Neural cell (in vitro differentiated cells): ENCODE data around the gene UMOD. TPM values are rescaled to one million over a fixed set of nuclear protein-coding genes. Genes with fewer than 3 reads are reported as not detected.

Source experiments
- H2AFZ ChIP-seq: fragments of 200-600, 300-800 bp; sonication (generic), shearing (Covaris generic); 2 replicates; pipeline ENCODE4 v1.6.0; 2014; ENCODE audit warnings: low read depth, mild to moderate bottlenecking, antibody characterized with exemption, low read length, moderate library complexity
- H3F3A ChIP-seq: fragments of 200-600 bp; shearing (Covaris generic); 2 replicates; pipeline ENCODE4 v1.6.1; 2016; ENCODE audit warnings: mild to moderate bottlenecking, moderate library complexity, mixed read lengths, antibody characterized with exemption, low read length; ENCODE audit not compliant: insufficient read depth, poor library complexity, severe bottlenecking
- H3K27ac ChIP-seq: fragments of 200-600, 300-800 bp; sonication (generic), shearing (Covaris generic); 2 replicates; pipeline ENCODE4 v1.5.1; 2014; ENCODE audit warnings: mild to moderate bottlenecking, low read length, moderate library complexity
- H3K27me3 ChIP-seq: fragments of 300-800, 200-600 bp; sonication (generic), shearing (Covaris generic); 2 replicates; pipeline ENCODE4 v1.6.0; 2014; ENCODE audit warnings: mild to moderate bottlenecking, low read depth, low read length, moderate library complexity; ENCODE audit not compliant: insufficient read depth
- H3K36me3 ChIP-seq: fragments of 300-800, 200-600 bp; sonication (generic), shearing (Covaris generic); 2 replicates; pipeline ENCODE4 v1.5.1; 2014; ENCODE audit warnings: mild to moderate bottlenecking, antibody characterized with exemption, low read length, moderate library complexity; ENCODE audit not compliant: insufficient read depth
- H3K4me2 ChIP-seq: fragments of 300-800, 200-600 bp; sonication (generic), shearing (Covaris generic); 2 replicates; pipeline ENCODE4 v1.6.0; 2014; ENCODE audit warnings: mild to moderate bottlenecking, low read length
- H3K4me3 ChIP-seq: fragments of 300-800, 200-600 bp; sonication (generic), shearing (Covaris generic); 2 replicates; pipeline ENCODE4 v1.5.1; 2014; ENCODE audit warnings: mild to moderate bottlenecking, low read length, moderate library complexity
- H3K79me2 ChIP-seq: fragments of 200-600 bp; shearing (Covaris generic); replicated peaks from 2 replicates; pipeline ENCODE4 v1.6.0; 2014; ENCODE audit warnings: mild to moderate bottlenecking, low read length, moderate library complexity; ENCODE audit not compliant: insufficient read depth
- H3K9ac ChIP-seq: fragments of 300-800, 200-600 bp; sonication (generic), shearing (Covaris generic); 2 replicates; pipeline ENCODE4 v1.6.1; 2016; ENCODE audit warnings: mild to moderate bottlenecking, low read length, mixed read lengths
- H3K9me2 ChIP-seq: fragments of 200-600 bp; shearing (Covaris generic); 2 replicates; pipeline ENCODE4 v1.6.1; 2016; ENCODE audit warnings: mild to moderate bottlenecking, low read length, mixed read lengths; ENCODE audit not compliant: insufficient read depth
- H3K9me3 ChIP-seq: fragments of 200-600, 300-800 bp; sonication (generic), shearing (Covaris generic); 2 replicates; pipeline ENCODE4 v1.6.1; 2016; ENCODE audit warnings: mild to moderate bottlenecking, mixed run types, low read length, moderate library complexity, mixed read lengths
- H4K20me1 ChIP-seq: fragments of 200-600 bp; shearing (Covaris generic); 2 replicates; pipeline ENCODE4 v1.6.1; 2016; ENCODE audit warnings: mild to moderate bottlenecking, mixed run types; ENCODE audit not compliant: insufficient read depth
- EP300 ChIP-seq: fragments of 450-650 bp; conservative IDR thresholded peaks from 2 replicates; pipeline ENCODE4 v1.6.1; 2014; ENCODE audit warnings: antibody characterized with exemption, mild to moderate bottlenecking, moderate library complexity; ENCODE audit not compliant: poor library complexity, severe bottlenecking
- EZH2 ChIP-seq: fragments of 200-600, 300-800 bp; shearing (Covaris generic), sonication (generic); IDR thresholded peaks from 2 replicates; pipeline ENCODE4 v1.6.1; 2014; ENCODE audit warnings: antibody characterized with exemption, low read length, borderline replicate concordance, mild to moderate bottlenecking; ENCODE audit not compliant: insufficient read depth, poor library complexity, severe bottlenecking
- MXI1 ChIP-seq: fragments of 450-650 bp; conservative IDR thresholded peaks from 2 replicates; pipeline ENCODE4 v1.6.1; 2014; ENCODE audit warnings: antibody characterized with exemption, mild to moderate bottlenecking; ENCODE audit not compliant: poor library complexity, severe bottlenecking
- POLR2AphosphoS5 ChIP-seq: IDR thresholded peaks from 2 replicates; pipeline ENCODE4 v1.6.1; 2012
- RAD21 ChIP-seq: fragments of 450-650 bp; conservative IDR thresholded peaks from 2 replicates; pipeline ENCODE4 v1.6.1; 2014; ENCODE audit warnings: antibody characterized with exemption, mild to moderate bottlenecking, moderate library complexity
- SMC3 ChIP-seq: fragments of 450-650 bp; conservative IDR thresholded peaks from 2 replicates; pipeline ENCODE4 v1.6.1; 2014; ENCODE audit warnings: antibody characterized with exemption, mild to moderate bottlenecking, moderate library complexity; ENCODE audit not compliant: poor library complexity
- TAF1 ChIP-seq: IDR thresholded peaks from 2 replicates; pipeline ENCODE4 v1.6.1; 2012; ENCODE audit warnings: low read depth
- polyA plus RNA-seq: library from polyadenylated mRNA; depleted of rRNA; stranded (reverse); fragments of >200 nt; gene quantifications from 2 replicates; pipeline ENCODE4 v1.2.3, GENCODE V29; 2014
- TF ChIP-seq, protein P1 (sequence below): fragments of 450-650 bp; IDR thresholded peaks from 2 replicates; pipeline ENCODE4 v1.5.1; 2014; ENCODE audit warnings: antibody characterized with exemption, mild to moderate bottlenecking, moderate library complexity; ENCODE audit not compliant: poor library complexity, severe bottlenecking
- TF ChIP-seq, protein P2 (sequence below): IDR thresholded peaks from 2 replicates; pipeline ENCODE4 v1.6.1; 2012; ENCODE audit warnings: borderline replicate concordance

The UMOD gene
- polyA plus RNA-seq, 1 donor from 2014 or later = not detected

DNA sequence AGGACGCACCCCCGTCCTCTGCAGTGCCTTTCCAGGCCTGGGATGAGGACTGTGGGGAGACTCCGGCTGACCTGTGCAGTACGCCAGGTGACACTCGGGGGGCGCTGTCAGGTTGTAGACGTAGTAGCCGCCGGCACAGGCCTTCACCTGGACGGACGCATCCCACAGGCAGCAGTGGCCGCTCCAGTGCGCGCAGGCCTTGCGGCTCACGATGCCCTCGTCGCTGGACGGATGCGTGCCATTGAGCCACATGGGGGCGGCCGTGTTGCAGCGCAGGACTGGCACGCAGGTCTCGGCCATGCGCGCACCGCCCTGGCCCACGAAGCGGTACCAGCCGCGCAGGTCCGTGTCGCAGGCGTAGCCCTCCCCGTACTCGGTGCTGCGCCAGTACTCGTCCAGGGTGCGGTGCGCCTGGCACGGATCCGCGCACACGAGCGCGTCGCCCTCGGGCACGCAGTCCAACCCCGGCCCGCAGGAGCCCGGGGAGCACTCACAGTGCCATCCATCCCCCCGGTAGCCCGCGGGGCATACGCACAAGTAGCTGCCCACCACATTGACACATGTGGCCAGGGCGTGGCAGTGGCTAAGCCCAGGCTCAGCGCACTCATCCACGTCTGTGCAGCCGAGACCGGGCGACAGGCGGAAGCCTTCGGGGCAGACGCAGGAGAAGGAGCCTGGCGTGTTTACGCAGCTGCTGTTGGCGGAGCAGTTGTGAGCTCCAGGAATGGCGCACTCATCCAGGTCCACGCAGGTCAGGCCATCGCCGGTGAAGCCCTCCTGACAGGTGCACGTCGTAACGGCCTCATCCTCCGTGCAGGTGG lies 3.9 kb downstream of the UMOD start:
- no peaks in the 10 kb centered on the region for H3K36me3 ChIP-seq
- no peaks in the 10 kb centered on the region for H3K9me3 ChIP-seq
- TF ChIP-seq RAD21 = no peak
- TF ChIP-seq SMC3 = no peak
- TF ChIP-seq EP300 = no peak
- TF ChIP-seq, protein P1, sequence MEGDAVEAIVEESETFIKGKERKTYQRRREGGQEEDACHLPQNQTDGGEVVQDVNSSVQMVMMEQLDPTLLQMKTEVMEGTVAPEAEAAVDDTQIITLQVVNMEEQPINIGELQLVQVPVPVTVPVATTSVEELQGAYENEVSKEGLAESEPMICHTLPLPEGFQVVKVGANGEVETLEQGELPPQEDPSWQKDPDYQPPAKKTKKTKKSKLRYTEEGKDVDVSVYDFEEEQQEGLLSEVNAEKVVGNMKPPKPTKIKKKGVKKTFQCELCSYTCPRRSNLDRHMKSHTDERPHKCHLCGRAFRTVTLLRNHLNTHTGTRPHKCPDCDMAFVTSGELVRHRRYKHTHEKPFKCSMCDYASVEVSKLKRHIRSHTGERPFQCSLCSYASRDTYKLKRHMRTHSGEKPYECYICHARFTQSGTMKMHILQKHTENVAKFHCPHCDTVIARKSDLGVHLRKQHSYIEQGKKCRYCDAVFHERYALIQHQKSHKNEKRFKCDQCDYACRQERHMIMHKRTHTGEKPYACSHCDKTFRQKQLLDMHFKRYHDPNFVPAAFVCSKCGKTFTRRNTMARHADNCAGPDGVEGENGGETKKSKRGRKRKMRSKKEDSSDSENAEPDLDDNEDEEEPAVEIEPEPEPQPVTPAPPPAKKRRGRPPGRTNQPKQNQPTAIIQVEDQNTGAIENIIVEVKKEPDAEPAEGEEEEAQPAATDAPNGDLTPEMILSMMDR = no peak
- no peak for TF ChIP-seq TAF1
- TF ChIP-seq MXI1 = no peak
- TF ChIP-seq, protein P2, sequence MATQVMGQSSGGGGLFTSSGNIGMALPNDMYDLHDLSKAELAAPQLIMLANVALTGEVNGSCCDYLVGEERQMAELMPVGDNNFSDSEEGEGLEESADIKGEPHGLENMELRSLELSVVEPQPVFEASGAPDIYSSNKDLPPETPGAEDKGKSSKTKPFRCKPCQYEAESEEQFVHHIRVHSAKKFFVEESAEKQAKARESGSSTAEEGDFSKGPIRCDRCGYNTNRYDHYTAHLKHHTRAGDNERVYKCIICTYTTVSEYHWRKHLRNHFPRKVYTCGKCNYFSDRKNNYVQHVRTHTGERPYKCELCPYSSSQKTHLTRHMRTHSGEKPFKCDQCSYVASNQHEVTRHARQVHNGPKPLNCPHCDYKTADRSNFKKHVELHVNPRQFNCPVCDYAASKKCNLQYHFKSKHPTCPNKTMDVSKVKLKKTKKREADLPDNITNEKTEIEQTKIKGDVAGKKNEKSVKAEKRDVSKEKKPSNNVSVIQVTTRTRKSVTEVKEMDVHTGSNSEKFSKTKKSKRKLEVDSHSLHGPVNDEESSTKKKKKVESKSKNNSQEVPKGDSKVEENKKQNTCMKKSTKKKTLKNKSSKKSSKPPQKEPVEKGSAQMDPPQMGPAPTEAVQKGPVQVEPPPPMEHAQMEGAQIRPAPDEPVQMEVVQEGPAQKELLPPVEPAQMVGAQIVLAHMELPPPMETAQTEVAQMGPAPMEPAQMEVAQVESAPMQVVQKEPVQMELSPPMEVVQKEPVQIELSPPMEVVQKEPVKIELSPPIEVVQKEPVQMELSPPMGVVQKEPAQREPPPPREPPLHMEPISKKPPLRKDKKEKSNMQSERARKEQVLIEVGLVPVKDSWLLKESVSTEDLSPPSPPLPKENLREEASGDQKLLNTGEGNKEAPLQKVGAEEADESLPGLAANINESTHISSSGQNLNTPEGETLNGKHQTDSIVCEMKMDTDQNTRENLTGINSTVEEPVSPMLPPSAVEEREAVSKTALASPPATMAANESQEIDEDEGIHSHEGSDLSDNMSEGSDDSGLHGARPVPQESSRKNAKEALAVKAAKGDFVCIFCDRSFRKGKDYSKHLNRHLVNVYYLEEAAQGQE = no peak
- TF ChIP-seq POLR2AphosphoS5 = no peak
- TF ChIP-seq EZH2 = no peak
- no peak overlapping the region for H3K27ac ChIP-seq
- H4K20me1 ChIP-seq = no peaks in the 10 kb centered on the region
- no peaks in the 10 kb centered on the region for H3K27me3 ChIP-seq
- H3K79me2 ChIP-seq = no peaks in the 10 kb centered on the region
- H3F3A ChIP-seq = no peaks in the 10 kb centered on the region
- H2AFZ ChIP-seq = no peak overlapping the region
- H3K4me3 ChIP-seq = no peak overlapping the region
- no peak overlapping the region for H3K4me2 ChIP-seq
- no peak overlapping the region for H3K9ac ChIP-seq
- no peaks in the 10 kb centered on the region for H3K9me2 ChIP-seq

DNA sequence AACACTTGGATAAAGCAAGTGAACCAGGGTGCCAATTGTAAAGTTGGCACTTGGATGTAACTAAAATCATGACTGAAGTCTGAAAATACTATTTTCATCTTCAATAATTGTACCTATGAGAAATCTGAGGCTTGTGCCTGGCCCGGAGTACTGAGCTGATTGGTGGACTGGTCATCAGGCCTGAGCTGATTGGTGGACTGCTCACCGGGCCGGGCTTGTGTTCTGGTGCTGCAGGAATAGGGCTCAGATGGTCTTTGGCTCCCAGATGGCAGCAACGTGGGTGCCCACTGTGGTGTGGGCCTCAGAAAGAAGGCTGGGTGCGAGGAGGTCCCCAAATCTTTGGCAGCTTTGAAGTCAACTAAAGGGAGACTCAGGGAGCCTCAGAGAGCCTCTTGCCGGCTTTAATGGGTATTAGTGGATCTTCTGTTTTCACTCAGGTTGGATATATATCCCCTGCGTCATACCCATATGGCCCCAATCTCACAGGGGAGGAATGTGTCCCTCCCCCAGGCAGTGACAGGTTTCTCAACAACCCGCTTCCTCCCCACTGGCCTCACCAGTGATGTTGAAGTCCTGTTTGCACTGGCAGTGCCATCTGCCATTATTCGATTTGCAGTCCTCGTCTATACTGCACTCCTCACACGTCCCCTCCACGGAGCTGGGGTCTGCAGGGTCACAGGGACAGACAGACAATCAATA lies 4.7 kb downstream of the UMOD start:
- no peak overlapping the region for H3K9ac ChIP-seq
- no peaks in the 10 kb centered on the region for H3K27me3 ChIP-seq
- H3K27ac ChIP-seq = no peak overlapping the region
- no peak overlapping the region for H2AFZ ChIP-seq
- no peaks in the 10 kb centered on the region for H3F3A ChIP-seq
- H4K20me1 ChIP-seq = no peaks in the 10 kb centered on the region
- H3K9me3 ChIP-seq = no peaks in the 10 kb centered on the region
- H3K9me2 ChIP-seq = no peaks in the 10 kb centered on the region
- H3K4me3 ChIP-seq = no peak overlapping the region
- H3K79me2 ChIP-seq = no peaks in the 10 kb centered on the region
- no peak for TF ChIP-seq TAF1
- TF ChIP-seq POLR2AphosphoS5 = no peak
- TF ChIP-seq, protein P2 = no peak
- TF ChIP-seq MXI1 = no peak
- no peak for TF ChIP-seq SMC3
- no peak for TF ChIP-seq EP300
- TF ChIP-seq, protein P1 = no peak
- no peak for TF ChIP-seq RAD21
- TF ChIP-seq EZH2 = no peak
- no peak overlapping the region for H3K4me2 ChIP-seq
- no peaks in the 10 kb centered on the region for H3K36me3 ChIP-seq
